ENCODE results near the gene IFT81. TPM values are rescaled to one million over a fixed set of nuclear protein-coding genes. Genes with fewer than 3 reads are reported as not detected.

The IFT81 gene
- total RNA-seq, 1 experiment from 2014 or later, result 10.5 TPM

GRCh38 chr12:110266381-110266960 is 142.3 kb downstream of the IFT81 start:
- DNase-seq (ENCODE audit: low spot score) (no peak), ATAC-seq (no peak)
- TF ChIP-seq JUN (CRISPR knock-in tag; IDR thresholded peaks at IDR 0.05), result no peak
- TF ChIP-seq CDX4 (CRISPR knock-in tag; IDR thresholded peaks at IDR 0.05; ENCODE audit: borderline replicate concordance), result no peak
- TF ChIP-seq KAT7 (CRISPR knock-in tag; IDR thresholded peaks at IDR 0.05; ENCODE audit: borderline replicate concordance), result no peak
- CTCF ChIA-PET, result interaction anchor here (0.6 kb wide), 1 partner anchor 149 kb away, joined by 3 read pairs; no protein-coding TSS in a partner anchor
- Mint-ChIP-seq H3K4me3 (no peak overlapping the region), H3K36me3 (no peaks in the 10 kb centered on the region), H3K9me3 (no peaks in the 10 kb centered on the region), H3K4me1 (peaks cover 40% of the 10 kb centered on the region), H3K27ac (no peak overlapping the region), H3K27me3 (ENCODE audit: low read depth) (no peaks in the 10 kb centered on the region)
- POLR2A ChIA-PET, result no interaction called here

DNA sequence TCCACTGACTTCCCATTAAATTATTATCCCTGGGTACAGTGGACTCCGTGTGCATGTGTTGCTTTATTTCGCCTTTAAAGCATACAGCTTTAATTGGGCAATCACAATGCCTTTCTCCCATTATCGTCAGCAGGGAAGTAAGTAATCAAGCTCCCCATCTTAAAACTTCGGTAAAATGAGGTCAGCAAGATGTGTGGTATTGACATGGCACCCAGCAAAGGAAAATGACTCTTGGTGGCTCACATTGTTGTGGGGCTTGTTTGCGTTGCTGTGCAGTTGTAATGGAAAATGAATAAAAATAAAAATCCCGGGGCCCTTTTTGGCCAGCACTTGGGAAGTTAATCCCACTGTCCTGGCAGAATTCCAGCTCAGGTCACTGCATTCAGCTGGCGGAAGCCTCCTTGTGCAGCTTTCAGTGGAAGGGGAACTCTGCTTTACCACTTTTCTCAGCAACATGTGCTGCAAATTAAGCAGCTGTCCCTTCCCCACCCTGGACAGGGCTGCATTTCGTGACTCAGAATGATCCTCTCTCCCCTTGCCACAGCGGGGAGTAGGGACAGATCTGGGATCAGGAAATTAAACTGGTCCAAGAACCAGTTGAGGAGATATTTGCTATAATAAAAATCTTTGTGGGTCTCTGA is 142.9 kb downstream of the IFT81 start:
- no peaks in the 10 kb centered on the region for H3K36me3 Mint-ChIP-seq
- ChIA-PET CTCF (interaction anchor here (0.6 kb wide), 1 partner anchor 150 kb away, joined by 3 read pairs; no protein-coding TSS in a partner anchor), POLR2A (no interaction called here)
- no peak overlapping the region for H3K27ac Mint-ChIP-seq
- DNase-seq (ENCODE audit: low spot score) (no peak), ATAC-seq (peak; percentile 21)
- H3K9me3 Mint-ChIP-seq, result no peaks in the 10 kb centered on the region
- H3K4me3 Mint-ChIP-seq, result no peak overlapping the region
- H3K4me1 Mint-ChIP-seq, result peaks cover 44% of the 10 kb centered on the region
- no peaks in the 10 kb centered on the region for H3K27me3 Mint-ChIP-seq (ENCODE audit: low read depth)
- no peak for TF ChIP-seq ZNF138 (CRISPR knock-in tag; conservative IDR thresholded peaks at IDR 0.05)
- no peak for TF ChIP-seq MYBL2 (CRISPR knock-in tag; IDR thresholded peaks at IDR 0.05)
- no peak for TF ChIP-seq NR2C2 (CRISPR knock-in tag; IDR thresholded peaks at IDR 0.05)
- no peak for TF ChIP-seq ZBTB43 (CRISPR knock-in tag; IDR thresholded peaks at IDR 0.05)
- TF ChIP-seq, protein P1, sequence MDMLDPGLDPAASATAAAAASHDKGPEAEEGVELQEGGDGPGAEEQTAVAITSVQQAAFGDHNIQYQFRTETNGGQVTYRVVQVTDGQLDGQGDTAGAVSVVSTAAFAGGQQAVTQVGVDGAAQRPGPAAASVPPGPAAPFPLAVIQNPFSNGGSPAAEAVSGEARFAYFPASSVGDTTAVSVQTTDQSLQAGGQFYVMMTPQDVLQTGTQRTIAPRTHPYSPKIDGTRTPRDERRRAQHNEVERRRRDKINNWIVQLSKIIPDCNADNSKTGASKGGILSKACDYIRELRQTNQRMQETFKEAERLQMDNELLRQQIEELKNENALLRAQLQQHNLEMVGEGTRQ (CRISPR knock-in tag; IDR thresholded peaks at IDR 0.05), result no peak
- no peak for TF ChIP-seq MAX (CRISPR knock-in tag; IDR thresholded peaks at IDR 0.05)
- TF ChIP-seq RORB (CRISPR knock-in tag; IDR thresholded peaks at IDR 0.05), result no peak
- no peak for TF ChIP-seq TCF7 (CRISPR knock-in tag; IDR thresholded peaks at IDR 0.05; ENCODE audit: low read depth)
- TF ChIP-seq, protein P2, sequence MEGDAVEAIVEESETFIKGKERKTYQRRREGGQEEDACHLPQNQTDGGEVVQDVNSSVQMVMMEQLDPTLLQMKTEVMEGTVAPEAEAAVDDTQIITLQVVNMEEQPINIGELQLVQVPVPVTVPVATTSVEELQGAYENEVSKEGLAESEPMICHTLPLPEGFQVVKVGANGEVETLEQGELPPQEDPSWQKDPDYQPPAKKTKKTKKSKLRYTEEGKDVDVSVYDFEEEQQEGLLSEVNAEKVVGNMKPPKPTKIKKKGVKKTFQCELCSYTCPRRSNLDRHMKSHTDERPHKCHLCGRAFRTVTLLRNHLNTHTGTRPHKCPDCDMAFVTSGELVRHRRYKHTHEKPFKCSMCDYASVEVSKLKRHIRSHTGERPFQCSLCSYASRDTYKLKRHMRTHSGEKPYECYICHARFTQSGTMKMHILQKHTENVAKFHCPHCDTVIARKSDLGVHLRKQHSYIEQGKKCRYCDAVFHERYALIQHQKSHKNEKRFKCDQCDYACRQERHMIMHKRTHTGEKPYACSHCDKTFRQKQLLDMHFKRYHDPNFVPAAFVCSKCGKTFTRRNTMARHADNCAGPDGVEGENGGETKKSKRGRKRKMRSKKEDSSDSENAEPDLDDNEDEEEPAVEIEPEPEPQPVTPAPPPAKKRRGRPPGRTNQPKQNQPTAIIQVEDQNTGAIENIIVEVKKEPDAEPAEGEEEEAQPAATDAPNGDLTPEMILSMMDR (IDR thresholded peaks at IDR 0.05), result no peak
- TF ChIP-seq, protein P3, sequence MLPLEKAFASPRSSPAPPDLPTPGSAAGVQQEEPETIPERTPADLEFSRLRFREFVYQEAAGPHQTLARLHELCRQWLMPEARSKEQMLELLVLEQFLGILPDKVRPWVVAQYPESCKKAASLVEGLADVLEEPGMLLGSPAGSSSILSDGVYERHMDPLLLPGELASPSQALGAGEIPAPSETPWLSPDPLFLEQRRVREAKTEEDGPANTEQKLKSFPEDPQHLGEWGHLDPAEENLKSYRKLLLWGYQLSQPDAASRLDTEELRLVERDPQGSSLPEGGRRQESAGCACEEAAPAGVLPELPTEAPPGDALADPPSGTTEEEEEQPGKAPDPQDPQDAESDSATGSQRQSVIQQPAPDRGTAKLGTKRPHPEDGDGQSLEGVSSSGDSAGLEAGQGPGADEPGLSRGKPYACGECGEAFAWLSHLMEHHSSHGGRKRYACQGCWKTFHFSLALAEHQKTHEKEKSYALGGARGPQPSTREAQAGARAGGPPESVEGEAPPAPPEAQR (CRISPR knock-in tag; IDR thresholded peaks at IDR 0.05), result no peak
- no peak for TF ChIP-seq ESRRA (CRISPR knock-in tag; IDR thresholded peaks at IDR 0.05; ENCODE audit: borderline replicate concordance)
- TF ChIP-seq AFF4 (CRISPR knock-in tag; IDR thresholded peaks at IDR 0.05; ENCODE audit: borderline replicate concordance), result no peak
- no peak for TF ChIP-seq GABPB1 (CRISPR knock-in tag; IDR thresholded peaks at IDR 0.05)
- no peak for TF ChIP-seq SP1 (CRISPR knock-in tag; conservative IDR thresholded peaks at IDR 0.05)
- no peak for TF ChIP-seq ZNF263 (CRISPR knock-in tag; IDR thresholded peaks at IDR 0.05; ENCODE audit: low read depth)
- TF ChIP-seq, protein P4, sequence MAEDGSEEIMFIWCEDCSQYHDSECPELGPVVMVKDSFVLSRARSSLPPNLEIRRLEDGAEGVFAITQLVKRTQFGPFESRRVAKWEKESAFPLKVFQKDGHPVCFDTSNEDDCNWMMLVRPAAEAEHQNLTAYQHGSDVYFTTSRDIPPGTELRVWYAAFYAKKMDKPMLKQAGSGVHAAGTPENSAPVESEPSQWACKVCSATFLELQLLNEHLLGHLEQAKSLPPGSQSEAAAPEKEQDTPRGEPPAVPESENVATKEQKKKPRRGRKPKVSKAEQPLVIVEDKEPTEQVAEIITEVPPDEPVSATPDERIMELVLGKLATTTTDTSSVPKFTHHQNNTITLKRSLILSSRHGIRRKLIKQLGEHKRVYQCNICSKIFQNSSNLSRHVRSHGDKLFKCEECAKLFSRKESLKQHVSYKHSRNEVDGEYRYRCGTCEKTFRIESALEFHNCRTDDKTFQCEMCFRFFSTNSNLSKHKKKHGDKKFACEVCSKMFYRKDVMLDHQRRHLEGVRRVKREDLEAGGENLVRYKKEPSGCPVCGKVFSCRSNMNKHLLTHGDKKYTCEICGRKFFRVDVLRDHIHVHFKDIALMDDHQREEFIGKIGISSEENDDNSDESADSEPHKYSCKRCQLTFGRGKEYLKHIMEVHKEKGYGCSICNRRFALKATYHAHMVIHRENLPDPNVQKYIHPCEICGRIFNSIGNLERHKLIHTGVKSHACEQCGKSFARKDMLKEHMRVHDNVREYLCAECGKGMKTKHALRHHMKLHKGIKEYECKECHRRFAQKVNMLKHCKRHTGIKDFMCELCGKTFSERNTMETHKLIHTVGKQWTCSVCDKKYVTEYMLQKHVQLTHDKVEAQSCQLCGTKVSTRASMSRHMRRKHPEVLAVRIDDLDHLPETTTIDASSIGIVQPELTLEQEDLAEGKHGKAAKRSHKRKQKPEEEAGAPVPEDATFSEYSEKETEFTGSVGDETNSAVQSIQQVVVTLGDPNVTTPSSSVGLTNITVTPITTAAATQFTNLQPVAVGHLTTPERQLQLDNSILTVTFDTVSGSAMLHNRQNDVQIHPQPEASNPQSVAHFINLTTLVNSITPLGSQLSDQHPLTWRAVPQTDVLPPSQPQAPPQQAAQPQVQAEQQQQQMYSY (CRISPR knock-in tag; IDR thresholded peaks at IDR 0.05), result no peak
- TF ChIP-seq TP53 (CRISPR knock-in tag; IDR thresholded peaks at IDR 0.05), result no peak
